ENCODE data around the gene CFI. TPM values are rescaled to one million over a fixed set of nuclear protein-coding genes. Genes with fewer than 3 reads are reported as not detected.

The CFI gene
- total and polyA plus RNA-seq, 9 of the 15 experiments (the other 6 are each of a cell fraction or from before 2014, with no cell fraction given): 0.30 to 8.4 (median 0.95) TPM

GRCh38 chr4:109699553-109700225, 102.1 kb downstream of the CFI start:
- ATAC-seq (no peak), DNase-seq (ENCODE audit: extremely low read depth in 1 of 4, low spot score in 3 of 4) (no peak), FAIRE-seq (no peak)
- H3K9me1 ChIP-seq (ENCODE audit: control insufficient read depth, insufficient read depth, low read length): no peaks in the 10 kb centered on the region
- peaks cover 22 to 24% of the 10 kb centered on the region in 2 experiments for H3K4me1 ChIP-seq (replicated peaks in 1 of 2; ENCODE audit: control insufficient read depth in 2 of 2, insufficient read depth in 2 of 2, low read length in 2 of 2)
- peaks cover 34% of the 10 kb centered on the region for H3K36me3 ChIP-seq (ENCODE audit: control insufficient read depth, insufficient read depth, low read length)
- H3K79me2 ChIP-seq (ENCODE audit: control insufficient read depth, insufficient read depth, low read length): peaks cover 34% of the 10 kb centered on the region
- H3K27ac ChIP-seq (ENCODE audit: extremely low read depth, low read depth, low read length): no peak overlapping the region
- H3K4me2 ChIP-seq (ENCODE audit: insufficient read depth, low read length): no peak overlapping the region
- ChIA-PET POLR2A (interaction anchor here (0.6 to 0.7 kb wide), 2 partner anchors 137 to 142 kb away, joined by 3 read pairs; no protein-coding TSS in a partner anchor), CTCF (ENCODE audit: low intra/inter-chr PET ratio) (no interaction called here)
- no peak overlapping the region for H2AFZ ChIP-seq (ENCODE audit: low read depth, low read length)
- H4K20me1 ChIP-seq (replicated peaks; ENCODE audit: control insufficient read depth, insufficient read depth, low read length): no peaks in the 10 kb centered on the region; the same call in 1 of the 2 replicates
- in situ Hi-C loops (cut with MboI) (no loop called here), intact Hi-C loops (cut with micrococcal nuclease) (loop anchor here (10.0 kb wide), 1 partner anchor 275 kb away; no protein-coding TSS in a partner anchor)
- H3K27me3 ChIP-seq (ENCODE audit: control insufficient read depth in 2 of 2, insufficient read depth in 2 of 2, low read length in 2 of 2): no peaks in the 10 kb centered on the region
- H3K9ac ChIP-seq (ENCODE audit: insufficient read depth in 1 of 2, low read depth in 2 of 2, low read length in 2 of 2): no peak overlapping the region
- TF ChIP-seq HDAC1 (IDR thresholded peaks at IDR 0.05): no peak
- no peak for TF ChIP-seq ZNF24 (IDR thresholded peaks at IDR 0.05)
- no peak for TF ChIP-seq BCL6 (CRISPR knock-in tag; IDR thresholded peaks at IDR 0.05)
- no peak for TF ChIP-seq ZNF3 (CRISPR knock-in tag; IDR thresholded peaks at IDR 0.05)
- TF ChIP-seq NR2C2 (CRISPR knock-in tag; IDR thresholded peaks at IDR 0.05): no peak
- TF ChIP-seq NR2C2 (tag; IDR thresholded peaks at IDR 0.05): no peak
- no peak for TF ChIP-seq ZNF274 (IDR thresholded peaks at IDR 0.05; ENCODE audit: borderline replicate concordance, low read depth, low read length)
- TF ChIP-seq ARID4B (CRISPR knock-in tag; IDR thresholded peaks at IDR 0.05): no peak
- no TSS peak for BruUV-seq (replicated peaks)
- no peak overlapping the region for H3K4me3 ChIP-seq
- 80% methylated on average over 7 of the region's 8 CpGs for WGBS (ENCODE audit: insufficient coverage, low coverage, missing lambda C conversion rate)
- H3K9me3 ChIP-seq (replicated peaks; ENCODE audit: control insufficient read depth, insufficient read depth, low read depth, low read length): no peaks in the 10 kb centered on the region

All from K562 (cell line).